HT1080 (cell line): ENCODE results near the gene COL1A2. TPM values are rescaled to one million over a fixed set of nuclear protein-coding genes. Genes with fewer than 3 reads are reported as not detected.

Experiments
- DNase-seq: peaks from one replicate; pipeline ENCODE4 v3.0.0-alpha.2; 2015; ENCODE audit warnings: low read depth
- total RNA-seq: library from RNA; depleted of rRNA; stranded (reverse); fragments of >200 nt; shearing (Covaris generic); gene quantifications from 2 replicates; pipeline ENCODE4 v1.2.3, GENCODE V29; 2014

The COL1A2 gene
- total RNA-seq, 1 experiment from 2014 or later = 0.26 TPM

DNA sequence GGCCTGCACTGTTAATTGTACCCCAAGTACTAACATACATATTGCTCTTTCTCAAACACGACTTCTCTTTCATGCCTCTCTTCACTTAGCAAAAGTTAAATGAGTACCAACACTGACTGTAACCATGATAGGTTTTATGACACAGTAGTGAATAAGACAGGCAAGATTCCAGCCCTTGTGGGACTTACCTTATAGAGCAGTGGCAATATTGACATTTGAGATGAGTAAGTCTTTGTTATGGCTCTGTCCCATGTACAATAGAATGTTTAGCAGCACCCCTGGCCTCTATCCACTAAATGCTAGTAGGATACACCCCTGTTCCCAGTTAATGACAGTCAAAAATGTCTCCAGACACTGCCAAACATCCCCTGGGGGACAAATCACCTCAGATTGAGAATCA, 11.9 kb upstream of the COL1A2 start:
- DNase-seq = peak; percentile 68

DNA sequence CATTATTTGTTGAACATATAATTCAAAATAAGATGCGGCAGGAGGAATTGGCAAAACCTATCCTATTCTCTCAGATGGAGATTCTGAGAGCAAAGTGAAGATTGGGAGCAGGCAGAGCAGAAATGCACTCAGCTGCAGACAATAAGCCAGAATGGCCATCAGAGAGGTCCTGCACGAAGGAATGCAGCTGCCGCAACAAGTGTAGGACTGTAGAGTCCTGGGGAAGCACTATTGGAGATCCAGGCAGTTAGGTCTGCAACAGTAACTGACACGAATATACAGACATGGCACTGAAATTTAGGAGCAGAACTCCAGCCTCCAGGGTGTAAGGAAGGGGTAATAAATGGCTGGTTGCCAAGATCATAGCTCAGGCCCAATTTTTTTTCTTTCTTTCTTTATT, 10.4 kb upstream of the COL1A2 start:
- no peak for DNase-seq

DNA sequence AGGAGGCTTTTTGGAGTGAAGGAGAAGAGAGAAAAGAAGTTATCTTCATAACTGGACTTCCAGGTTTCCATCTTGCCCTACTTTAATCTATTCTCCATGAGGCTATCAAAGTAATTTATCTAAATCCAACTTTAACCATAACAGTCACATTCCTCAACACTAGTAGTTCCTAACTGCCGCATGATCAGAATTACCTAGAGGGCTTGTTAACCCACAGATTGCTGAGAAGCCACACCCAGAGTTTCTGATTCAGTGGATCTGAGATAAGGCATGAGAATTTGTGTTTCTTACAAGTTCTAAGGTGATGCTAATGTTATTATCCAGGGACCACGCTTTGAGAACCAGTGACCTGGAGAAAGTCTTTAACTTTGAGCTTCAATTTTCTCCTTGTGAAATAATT, 8.3 kb upstream of the COL1A2 start:
- no peak for DNase-seq

DNA sequence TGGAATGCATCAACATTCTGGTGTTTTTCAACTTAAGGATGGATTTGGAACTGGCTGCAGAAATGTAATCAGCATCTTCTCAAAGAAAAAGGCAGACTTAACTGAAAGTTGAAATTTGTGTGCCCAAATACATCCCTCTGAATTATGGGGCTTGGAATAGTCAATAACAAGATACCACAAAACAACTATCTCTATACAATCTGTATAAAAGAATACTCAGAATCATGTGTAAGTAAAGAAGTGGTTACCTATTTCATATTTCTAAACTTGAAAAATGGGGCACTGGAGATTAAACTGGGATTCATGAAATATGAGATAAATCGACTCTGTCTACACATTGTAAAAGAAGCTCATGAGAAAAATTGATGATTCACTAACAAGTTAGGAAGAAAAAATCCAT, 6.2 kb upstream of the COL1A2 start:
- DNase-seq = no peak

DNA sequence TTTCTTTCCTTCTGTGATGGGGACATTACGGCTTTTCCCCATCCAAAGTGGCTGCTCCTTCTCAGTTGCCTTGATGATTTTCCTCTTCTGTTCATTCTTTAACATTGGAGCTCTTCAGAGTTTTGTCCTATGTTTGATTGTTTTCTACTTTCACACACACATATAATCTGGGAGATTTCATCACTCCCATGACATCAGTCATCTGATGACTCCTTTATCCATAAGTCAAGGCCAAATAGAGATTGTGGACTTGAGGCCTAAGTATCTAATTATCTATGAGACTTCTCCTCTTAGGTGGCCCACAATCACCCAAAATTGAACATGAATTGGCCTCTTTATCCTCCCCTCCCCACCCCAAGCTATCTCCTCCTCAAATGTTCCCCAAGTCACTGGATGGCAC, 5.3 kb upstream of the COL1A2 start:
- DNase-seq = no peak

DNA sequence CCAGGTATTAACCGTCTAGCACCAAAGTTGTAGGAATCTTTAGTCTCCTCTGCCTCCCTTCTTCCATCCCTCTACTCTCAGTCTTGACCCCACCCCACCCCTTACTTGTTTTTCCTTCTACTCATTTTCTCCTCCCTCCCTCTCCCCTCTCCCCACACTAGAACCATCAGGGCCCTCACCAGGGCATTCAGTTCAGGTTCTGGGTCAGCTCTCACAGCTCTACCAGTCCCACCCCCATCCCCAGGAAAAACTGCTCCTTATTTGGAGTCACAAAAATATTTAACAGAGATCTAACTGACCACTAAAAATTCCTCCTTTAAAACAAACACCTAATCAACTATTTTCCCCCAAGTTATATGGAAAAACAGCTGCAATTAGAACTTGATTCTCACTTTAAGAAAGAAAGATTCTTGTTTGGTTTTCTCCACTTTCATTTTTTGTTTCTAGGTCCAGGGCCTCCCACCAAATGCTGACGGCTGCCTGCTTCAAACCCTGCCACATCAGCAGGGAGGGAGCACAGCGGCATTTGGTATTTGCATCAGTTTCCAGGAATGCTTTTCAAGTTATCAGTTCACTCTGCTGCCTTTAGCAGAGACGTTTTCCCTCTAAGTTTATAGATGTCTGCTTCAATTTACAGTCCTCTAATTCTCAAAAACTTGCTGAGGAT, 2.8 kb upstream of the COL1A2 start:
- DNase-seq = peak; percentile 60

DNA sequence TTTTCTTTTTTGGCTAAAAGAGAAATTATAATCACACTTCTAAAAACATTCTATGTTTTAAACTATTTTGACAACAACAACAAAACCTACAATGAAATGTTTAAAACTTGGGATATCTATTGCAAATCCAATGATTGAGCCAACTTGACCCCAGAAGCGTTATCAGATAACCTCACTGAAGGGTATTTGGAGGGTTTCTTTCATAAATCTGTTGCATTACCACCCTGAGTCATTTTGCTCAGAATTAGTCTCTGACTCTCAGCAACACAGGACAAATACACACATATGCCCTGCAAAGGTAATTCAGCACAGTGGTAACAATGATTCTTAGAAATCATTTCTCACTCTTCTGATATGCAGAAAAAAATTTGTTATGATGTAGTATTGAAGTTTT, 2.3 kb upstream of the COL1A2 start:
- peak; percentile 27 for DNase-seq

DNA sequence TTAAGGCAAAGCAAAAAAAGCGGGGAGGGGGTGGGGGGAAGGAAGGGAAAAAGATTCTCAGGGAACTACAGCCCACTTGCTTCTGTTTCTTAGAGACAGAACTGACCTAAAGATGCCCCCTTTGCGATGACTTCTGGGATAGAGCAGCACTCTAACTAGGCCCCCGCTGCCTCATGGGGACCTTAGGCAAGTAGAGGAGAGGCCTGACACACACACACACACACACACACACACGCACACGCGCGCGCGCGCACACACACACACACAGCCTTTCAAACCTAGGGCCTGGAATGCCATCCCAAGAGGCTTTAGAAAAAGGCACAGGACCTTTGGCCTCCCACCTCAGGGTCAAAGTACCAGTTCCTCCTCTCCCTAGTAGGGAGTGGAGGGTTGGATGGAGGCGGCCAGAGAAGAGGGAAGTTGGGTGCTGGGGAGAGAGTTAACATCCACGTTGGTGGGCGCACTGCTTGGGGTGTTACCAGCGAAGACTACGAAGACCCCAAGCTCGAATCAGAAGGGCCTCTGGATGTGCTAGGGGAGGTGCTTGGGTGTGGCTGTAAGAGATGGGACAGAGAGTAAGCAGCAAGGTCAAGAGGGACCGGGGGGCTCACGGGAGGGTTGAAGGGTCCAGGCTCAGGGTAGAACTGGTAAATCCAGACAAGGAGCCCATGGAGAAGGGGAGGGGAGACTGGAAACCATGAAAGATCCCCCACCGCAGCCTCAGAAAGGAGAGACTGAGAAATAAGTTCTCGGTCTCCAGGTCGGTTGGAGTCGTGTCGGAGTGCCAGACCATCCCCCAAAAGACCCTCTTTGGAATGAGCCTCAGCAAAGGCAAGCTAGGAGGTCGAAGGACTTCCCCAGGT, 1.2 kb upstream of the COL1A2 start:
- no peak for DNase-seq

DNA sequence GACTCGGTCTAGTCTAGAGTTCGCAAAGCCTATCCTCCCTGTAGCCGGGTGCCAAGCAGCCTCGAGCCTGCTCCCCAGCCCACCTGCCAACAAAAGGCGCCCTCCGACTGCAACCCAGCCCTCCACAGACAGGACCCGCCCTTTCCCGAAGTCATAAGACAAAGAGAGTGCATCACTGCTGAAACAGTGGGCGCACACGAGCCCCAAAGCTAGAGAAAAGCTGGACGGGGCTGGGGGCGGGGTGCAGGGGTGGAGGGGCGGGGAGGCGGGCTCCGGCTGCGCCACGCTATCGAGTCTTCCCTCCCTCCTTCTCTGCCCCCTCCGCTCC, 622 bp upstream of the COL1A2 start:
- no peak for DNase-seq

DNA sequence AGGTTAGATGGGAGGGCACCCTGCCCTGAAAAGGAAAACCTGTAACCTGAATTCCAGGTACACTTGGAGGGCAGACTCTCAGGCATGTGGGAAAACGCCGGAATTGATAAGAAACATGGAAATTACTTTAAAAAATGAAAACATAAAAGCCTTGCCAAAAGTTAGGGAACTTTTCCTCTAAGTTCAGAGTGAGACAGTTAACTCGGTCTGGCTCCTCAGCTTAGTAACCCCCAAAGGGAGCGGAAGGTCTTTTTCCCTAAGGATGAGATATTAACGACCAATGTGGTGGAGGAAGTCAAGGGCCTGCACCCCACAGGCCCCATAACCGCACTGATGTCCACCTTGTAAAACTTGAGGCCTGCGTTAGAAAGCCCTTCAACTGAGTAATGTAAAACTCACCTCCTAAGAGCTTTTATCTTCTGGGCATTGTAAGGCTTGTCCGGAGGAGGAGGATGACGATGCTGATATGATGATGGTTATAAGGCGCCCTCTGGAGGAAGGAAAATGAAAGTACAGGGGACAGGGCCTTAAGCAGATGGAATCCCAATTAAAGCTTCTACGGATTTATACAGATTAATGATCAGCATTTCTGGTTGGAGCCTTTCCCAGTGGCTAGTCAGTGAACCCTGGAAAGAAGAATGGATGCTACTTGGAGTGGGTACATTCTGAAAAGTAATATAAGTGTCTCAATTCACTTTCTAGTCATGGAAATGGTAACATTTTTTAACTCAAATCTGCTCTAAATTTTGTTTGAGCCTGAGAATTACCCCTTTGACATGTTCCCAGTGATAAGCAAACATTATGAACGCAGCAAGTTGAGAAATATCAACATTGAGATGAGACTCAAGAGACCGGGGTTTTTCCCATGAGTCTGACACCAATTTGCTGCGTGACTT, 694 bp downstream of the COL1A2 start:
- peak; percentile 73 for DNase-seq

DNA sequence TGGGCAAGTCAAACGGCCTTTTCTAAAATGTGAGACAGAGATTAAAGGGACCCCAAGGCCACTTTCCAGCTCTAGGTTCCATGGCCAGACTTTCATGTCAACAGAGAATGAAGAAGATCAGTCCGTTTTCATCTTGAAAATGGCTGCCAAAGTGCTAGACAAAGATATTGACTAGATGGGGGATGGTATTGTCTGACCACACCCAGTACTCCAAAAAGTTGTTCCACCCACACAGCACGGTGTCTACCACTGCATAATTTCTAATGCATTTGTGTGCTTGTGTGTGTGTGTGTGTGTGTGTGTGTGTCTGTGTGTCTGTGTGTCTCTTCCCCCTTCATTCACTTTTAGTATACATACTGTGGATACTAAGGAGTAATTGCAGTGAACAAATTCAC, 1.3 kb downstream of the COL1A2 start:
- DNase-seq = no peak

DNA sequence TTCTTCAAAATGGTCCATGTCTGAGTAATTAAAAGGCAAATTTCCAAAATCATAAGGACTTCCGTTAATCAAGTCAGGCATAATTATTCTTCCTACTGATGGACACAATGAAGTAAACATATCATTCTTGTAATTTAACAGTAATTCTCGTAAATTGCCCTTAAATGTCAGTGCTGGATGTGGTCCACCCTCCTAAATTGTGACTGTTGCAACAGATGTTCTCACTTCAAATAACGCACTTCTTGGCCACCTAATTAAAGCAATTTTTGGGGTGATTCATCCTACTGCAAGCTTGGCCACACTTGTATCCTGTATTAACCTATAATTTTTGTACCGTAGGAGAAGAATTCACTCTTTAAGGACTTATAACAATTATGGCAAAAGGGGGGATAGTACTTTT, 1.9 kb downstream of the COL1A2 start:
- no peak for DNase-seq

DNA sequence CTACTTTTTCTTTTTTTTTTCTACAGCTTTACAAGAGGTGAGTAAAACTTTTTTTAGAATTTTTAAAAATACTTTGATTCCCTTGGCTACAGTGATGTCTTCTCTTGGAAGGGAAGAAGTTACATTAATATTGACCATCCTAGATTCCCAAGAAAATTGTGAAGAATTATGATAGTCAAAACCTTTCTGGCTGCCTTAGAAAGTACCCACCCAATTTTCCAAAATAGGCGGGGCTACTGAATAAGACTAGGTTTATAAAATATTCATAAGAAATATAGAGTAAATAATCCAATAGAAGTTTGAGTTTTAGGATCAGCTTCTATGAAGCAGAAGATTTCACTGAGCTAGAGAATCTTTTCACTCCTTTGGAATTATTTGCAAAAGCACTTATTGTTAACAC, 3.0 kb downstream of the COL1A2 start:
- DNase-seq = no peak

DNA sequence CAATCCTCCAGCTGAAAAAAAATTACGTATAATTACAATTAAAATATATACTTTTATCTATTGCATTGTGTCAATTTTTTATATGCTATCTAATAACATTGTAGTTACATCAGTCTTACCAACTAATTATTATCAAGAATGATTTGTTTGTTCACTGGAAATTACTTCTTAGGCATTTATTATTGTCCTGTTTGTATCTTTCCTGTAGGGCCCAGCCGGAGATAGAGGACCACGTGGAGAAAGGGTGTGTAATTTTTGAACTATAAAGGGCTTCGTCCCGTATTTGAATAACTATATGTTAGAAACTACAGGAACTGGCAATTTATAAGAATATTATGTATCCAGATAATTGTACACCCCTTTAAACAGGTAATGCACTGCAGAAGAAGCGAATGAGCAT, 4.1 kb downstream of the COL1A2 start:
- DNase-seq = no peak

DNA sequence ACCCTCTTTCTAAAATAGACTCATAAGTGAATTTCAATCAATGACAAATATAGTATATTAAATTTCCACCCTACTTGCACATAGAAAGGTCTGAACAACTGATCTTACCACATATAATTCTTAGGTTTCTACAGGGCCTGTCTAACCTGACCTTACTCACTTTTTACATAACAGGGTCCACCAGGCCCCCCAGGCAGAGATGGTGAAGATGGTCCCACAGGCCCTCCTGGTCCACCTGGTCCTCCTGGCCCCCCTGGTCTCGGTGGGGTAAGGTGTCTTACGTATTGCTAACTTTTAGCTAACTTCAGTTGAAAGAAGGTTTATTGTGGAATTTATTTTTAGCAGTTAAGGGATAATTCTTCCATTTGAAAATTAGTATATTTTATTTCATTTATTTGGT, 5.3 kb downstream of the COL1A2 start:
- DNase-seq = no peak

DNA sequence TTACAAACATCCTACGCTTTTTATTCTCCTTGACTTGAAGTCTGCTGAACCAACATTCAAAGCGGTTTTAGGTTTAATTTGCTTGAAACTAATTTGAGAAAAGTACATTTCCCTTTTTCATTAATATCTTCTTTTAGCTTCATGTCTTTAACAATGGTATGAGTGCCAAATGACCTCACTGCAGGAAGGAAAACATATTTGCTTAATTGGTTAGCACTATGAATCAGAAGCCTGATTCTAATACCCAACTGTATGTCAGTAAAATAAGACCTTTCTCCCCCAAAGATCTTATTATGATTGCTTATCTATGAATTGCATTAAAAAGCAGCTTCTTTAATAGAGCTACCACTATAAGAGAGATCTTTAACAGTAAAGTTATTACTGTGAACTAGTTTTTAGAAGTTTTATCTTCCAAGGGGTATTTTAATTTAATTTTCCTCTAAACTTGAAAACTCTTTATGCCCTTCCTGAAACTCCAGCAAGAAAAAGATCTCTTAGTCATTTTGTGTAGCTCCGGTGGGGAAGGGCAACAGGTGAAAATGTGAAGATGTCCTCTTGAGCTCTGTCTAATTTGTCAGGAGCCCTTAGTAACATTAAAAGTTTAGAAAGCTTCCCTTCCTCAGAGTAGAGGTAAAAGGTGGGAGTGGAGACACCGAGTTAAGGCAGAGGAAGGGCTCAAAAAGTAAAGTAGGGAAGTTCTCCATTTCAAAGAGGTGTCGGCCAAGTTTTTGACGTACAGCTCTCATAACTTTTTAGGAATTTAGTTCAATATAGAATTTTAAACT, 6.1 kb downstream of the COL1A2 start:
- DNase-seq = peak; percentile 42

DNA sequence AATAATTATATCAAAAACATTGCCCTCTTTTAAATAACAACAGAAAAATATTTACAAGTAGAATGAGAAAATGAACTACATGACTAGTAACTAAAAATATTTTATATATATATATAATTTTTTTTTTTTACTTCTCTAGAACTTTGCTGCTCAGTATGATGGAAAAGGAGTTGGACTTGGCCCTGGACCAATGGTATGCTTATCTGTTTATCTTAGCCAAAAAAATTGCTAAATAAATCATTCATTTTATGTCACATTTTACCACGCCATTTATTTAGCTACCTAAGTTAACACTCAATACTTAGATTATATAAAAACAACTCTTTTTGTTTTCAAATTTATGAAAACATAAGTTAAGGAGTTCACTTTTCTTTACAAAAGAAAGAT, 6.7 kb downstream of the COL1A2 start:
- DNase-seq = no peak

DNA sequence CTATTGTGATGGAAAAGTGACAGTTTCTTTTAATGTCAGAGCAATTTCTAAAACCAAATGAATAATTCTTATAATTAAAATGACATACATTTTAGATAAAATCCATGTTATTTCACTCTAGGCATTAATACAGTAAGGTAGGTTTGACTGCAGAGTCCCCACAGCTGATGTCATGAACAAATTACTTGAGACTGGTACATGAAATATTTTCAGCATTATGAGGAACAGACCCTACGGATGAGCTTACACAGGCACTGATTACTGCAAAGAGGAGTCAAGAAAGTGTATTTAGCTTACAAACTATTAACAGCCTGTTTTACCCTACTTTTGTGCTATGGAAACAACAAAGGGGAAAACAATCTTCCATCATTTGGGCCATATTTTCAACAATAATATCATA, 8.9 kb downstream of the COL1A2 start:
- DNase-seq = no peak

DNA sequence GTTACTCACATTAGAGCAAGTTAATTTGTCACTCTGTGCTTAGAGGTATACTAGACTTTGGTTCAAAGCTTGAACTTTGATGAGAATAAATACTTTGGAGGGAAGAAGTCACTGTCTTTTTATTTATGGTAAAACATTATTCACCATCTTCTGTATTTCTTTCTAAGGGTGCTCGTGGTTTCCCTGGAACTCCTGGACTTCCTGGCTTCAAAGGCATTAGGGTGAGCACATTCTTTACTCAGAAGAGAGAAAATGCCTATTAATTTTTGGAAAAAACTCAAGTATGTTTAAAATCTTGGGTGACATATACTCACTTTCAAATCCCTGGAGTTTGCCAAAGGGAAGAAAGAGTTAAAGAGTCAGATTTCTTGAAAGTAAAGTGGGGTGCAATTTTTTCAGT, 10.8 kb downstream of the COL1A2 start:
- peak; percentile 29 for DNase-seq

DNA sequence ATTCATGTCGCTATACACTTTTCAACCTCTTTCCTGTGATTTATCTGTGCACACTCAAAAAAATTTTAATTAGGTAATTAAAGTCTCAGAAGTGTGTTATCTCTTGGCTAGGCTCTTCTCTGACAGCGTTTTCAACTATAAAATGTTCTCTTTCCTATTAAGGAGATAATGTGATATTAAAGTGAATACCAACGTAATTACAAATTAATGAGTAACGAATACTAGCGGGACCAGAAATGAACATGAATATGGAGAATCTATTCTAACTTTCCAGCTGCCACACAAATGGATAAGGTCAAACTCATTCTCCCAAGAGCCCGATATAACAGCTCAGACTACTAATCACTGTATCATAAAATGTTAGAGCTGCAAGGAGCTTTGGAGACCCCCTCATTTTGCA, 12.0 kb downstream of the COL1A2 start:
- DNase-seq = no peak

DNA sequence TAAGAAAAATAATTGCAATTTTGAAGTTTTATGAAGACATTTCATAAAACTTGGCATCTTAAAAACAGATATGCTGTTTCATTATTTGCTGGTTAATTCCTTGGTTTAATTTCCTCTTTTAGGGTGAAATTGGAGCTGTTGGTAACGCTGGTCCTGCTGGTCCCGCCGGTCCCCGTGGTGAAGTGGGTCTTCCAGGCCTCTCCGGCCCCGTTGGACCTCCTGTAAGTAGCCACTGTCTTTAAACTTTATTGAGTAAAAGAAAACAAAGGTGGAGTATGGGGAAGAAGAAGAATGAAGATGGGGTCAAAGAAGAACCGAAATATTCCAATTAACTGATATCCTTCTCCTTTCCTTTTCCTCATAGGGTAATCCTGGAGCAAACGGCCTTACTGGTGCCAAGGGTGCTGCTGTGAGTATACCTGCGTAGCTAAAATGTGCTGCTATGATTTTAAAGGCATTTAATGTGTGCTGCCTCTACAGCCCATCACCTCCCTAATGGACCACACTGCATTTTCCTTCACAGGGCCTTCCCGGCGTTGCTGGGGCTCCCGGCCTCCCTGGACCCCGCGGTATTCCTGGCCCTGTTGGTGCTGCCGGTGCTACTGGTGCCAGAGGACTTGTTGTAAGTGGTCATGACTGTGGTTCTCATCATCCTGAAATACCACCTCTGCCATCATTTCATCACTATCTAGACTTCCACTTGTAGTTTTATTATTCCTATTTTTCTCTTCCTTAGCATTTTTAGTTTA, 14.7 kb downstream of the COL1A2 start:
- no peak for DNase-seq
